SU-DHL-6 (cell line): ENCODE results near the gene TCP11X2.
"Not testable (repeated sequence)": the region's sequence is repeated elsewhere in the genome, so short reads cannot be mapped to it uniquely, and the experiment has no call there.

Experiments used
- H2AFZ ChIP-seq: fragments of 200-600 bp; sonication (generic); 2 replicates; pipeline ENCODE4 v1.6.1; 2014; ENCODE audit warnings: low read depth, mild to moderate bottlenecking, moderate library complexity, mixed read lengths, antibody characterized with exemption, low read length; ENCODE audit not compliant: severe bottlenecking
- H3F3A ChIP-seq: fragments of 200-600 bp; shearing (Covaris generic); 2 replicates; pipeline ENCODE4 v1.6.0; 2016; ENCODE audit warnings: antibody characterized with exemption, mild to moderate bottlenecking; ENCODE audit not compliant: insufficient read depth
- H3K27ac ChIP-seq: fragments of 200-600 bp; sonication (generic); 2 replicates; pipeline ENCODE4 v1.5.1; 2016; ENCODE audit warnings: low read depth, mild to moderate bottlenecking, low read length, moderate library complexity, mixed read lengths
- H3K27me3 ChIP-seq: fragments of 200-600 bp; sonication (generic), shearing (Covaris generic); 2 replicates; pipeline ENCODE4 v1.6.0; 2014; ENCODE audit warnings: mild to moderate bottlenecking, low read length
- H3K36me3 ChIP-seq: fragments of 200-600 bp; sonication (generic); 2 replicates; pipeline ENCODE4 v1.6.1; 2014; ENCODE audit warnings: mild to moderate bottlenecking, low read length, mixed read lengths
- H3K4me2 ChIP-seq: fragments of 300-600, 200-600 bp; shearing (Covaris generic), sonication (generic); 2 replicates; pipeline ENCODE4 v1.6.0; 2014; ENCODE audit warnings: low read length, low read depth, mild to moderate bottlenecking; ENCODE audit not compliant: poor library complexity, severe bottlenecking
- H3K4me3 ChIP-seq: fragments of 200-600 bp; sonication (generic); 2 replicates; pipeline ENCODE4 v1.5.1; 2014; ENCODE audit warnings: antibody characterized with exemption, low read length, mild to moderate bottlenecking, mixed read lengths; ENCODE audit not compliant: insufficient read depth, poor library complexity, severe bottlenecking
- H3K79me2 ChIP-seq: fragments of 200-600 bp; sonication (generic); 2 replicates; pipeline ENCODE4 v1.6.1; 2014; ENCODE audit warnings: mild to moderate bottlenecking, low read length, moderate library complexity; ENCODE audit not compliant: insufficient read depth
- H3K9ac ChIP-seq: fragments of 200-600 bp; sonication (generic); 2 replicates; pipeline ENCODE4 v1.7.0; 2014; ENCODE audit warnings: mild to moderate bottlenecking, low read length
- H3K9me2 ChIP-seq: fragments of 200-600 bp; sonication (generic); replicated peaks from 2 replicates; pipeline ENCODE4 v1.6.1; 2014; ENCODE audit warnings: low read length; ENCODE audit not compliant: insufficient read depth
- H3K9me3 ChIP-seq: fragments of 200-600 bp; sonication (generic); 2 replicates; pipeline ENCODE4 v1.6.1; 2014; ENCODE audit warnings: low read length, mixed read lengths; ENCODE audit not compliant: insufficient read depth
- H4K20me1 ChIP-seq: fragments of 200-600 bp; sonication (generic); 2 replicates; pipeline ENCODE4 v1.6.1; 2014; ENCODE audit warnings: low read depth, mild to moderate bottlenecking, antibody characterized with exemption, low read length, moderate library complexity, mixed read lengths
- CTCF ChIP-seq: fragments of 200-600 bp; sonication (generic); IDR thresholded peaks from one replicate; pipeline ENCODE4 v1.5.1; 2017; ENCODE audit warnings: antibody characterized with exemption, mild to moderate bottlenecking, low read length, moderate library complexity; ENCODE audit not compliant: insufficient read depth, poor library complexity, severe bottlenecking
- EZH2phosphoT487 ChIP-seq: fragments of 200-600 bp; sonication (generic), shearing (Covaris generic); conservative IDR thresholded peaks from 2 replicates; pipeline ENCODE4 v1.6.1; 2018; ENCODE audit warnings: mild to moderate bottlenecking, antibody characterized with exemption, low read length, moderate library complexity, mixed read lengths

Gene TCP11X2

GRCh38 chrX:102471762-102472220, at the start of gene TCP11X2:
TCP11X2 (minus strand) TSS chrX:102471812.
- not testable (repeated sequence) for H3K79me2 ChIP-seq, H3K27me3 ChIP-seq, H4K20me1 ChIP-seq, H3K9ac ChIP-seq, H3K27ac ChIP-seq, H3F3A ChIP-seq, H2AFZ ChIP-seq, H3K4me3 ChIP-seq, H3K4me2 ChIP-seq, H3K9me3 ChIP-seq, H3K36me3 ChIP-seq, H3K9me2 ChIP-seq

- no peaks in the 10 kb centered on the region for H4K20me1 ChIP-seq
- no peaks in the 10 kb centered on the region for H3K27me3 ChIP-seq
- no peaks in the 10 kb centered on the region for H3K36me3 ChIP-seq
- no peak overlapping the region for H2AFZ ChIP-seq
- H3K9me3 ChIP-seq, result no peaks in the 10 kb centered on the region
- H3K4me3 ChIP-seq, result no peak overlapping the region
- H3K9me2 ChIP-seq, result no peaks in the 10 kb centered on the region
- no peak overlapping the region for H3K4me2 ChIP-seq
- no peaks in the 10 kb centered on the region for H3F3A ChIP-seq
- no peak overlapping the region for H3K9ac ChIP-seq
- H3K27ac ChIP-seq, result no peak overlapping the region
- H3K79me2 ChIP-seq, result no peaks in the 10 kb centered on the region
- TF ChIP-seq CTCF (no peak), EZH2phosphoT487 (no peak)
Measured at GRCh38 chrX:102517326-102517725, 45.7 kb upstream of the TCP11X2 start.

GRCh38 chrX:102515975-102516941, 44.6 kb upstream of the TCP11X2 start, which contains the start of gene TMSB15A:
TMSB15A (minus strand) TSS chrX:102516739.
- H3K9me2 ChIP-seq, result no peaks in the 10 kb centered on the region
- H3K36me3 ChIP-seq, result no peaks in the 10 kb centered on the region
- H3K9ac ChIP-seq, result no peak within 1 kb of the TSS
- no peak within 1 kb of the TSS for H3K4me3 ChIP-seq
- H2AFZ ChIP-seq, result no peak within 1 kb of the TSS
- H3K27ac ChIP-seq, result no peak within 1 kb of the TSS
- H3K27me3 ChIP-seq, result no peaks in the 10 kb centered on the region
- no peak within 1 kb of the TSS for H3K4me2 ChIP-seq
- no peaks in the 10 kb centered on the region for H3K9me3 ChIP-seq
- no peaks in the 10 kb centered on the region for H3K79me2 ChIP-seq
- no peaks in the 10 kb centered on the region for H3F3A ChIP-seq
- no peaks in the 10 kb centered on the region for H4K20me1 ChIP-seq
- no peak for TF ChIP-seq CTCF
- no peak for TF ChIP-seq EZH2phosphoT487

- Histone ChIP-seq H3K27ac (no peak overlapping the region), H3K27me3 (no peaks in the 10 kb centered on the region), H3K9me2 (no peaks in the 10 kb centered on the region), H3F3A (no peaks in the 10 kb centered on the region), H3K9ac (no peak overlapping the region), H3K79me2 (no peaks in the 10 kb centered on the region), H3K36me3 (no peaks in the 10 kb centered on the region), H3K4me3 (no peak overlapping the region), H3K4me2 (no peak overlapping the region), H3K9me3 (no peaks in the 10 kb centered on the region), H4K20me1 (no peaks in the 10 kb centered on the region), H2AFZ (no peak overlapping the region)
- TF ChIP-seq CTCF (no peak), EZH2phosphoT487 (no peak)
Measured at GRCh38 chrX:102514536-102514935, 42.9 kb upstream of the TCP11X2 start.
